ENCODE measurements around the gene PGS1.

Gene PGS1

GRCh38 chr17:78473951-78474613 lies 95.6 kb downstream of the PGS1 start:
- DNase-seq (ENCODE audit: low spot score) = no peak
